CD4-positive, alpha-beta T cell treated with Interleukin-10 for 1 hour (primary cell): Measurements from ENCODE around the gene MYO1H.

ENCODE experiments used
- DNase-seq: peaks from one replicate; pipeline ENCODE4 v3.0.0-alpha.2; 2020

Gene MYO1H

GRCh38 chr12:109495012-109495411 lies 147.3 kb downstream of the MYO1H start:
- no peak for DNase-seq

GRCh38 chr12:109496306-109496705 lies 148.6 kb downstream of the MYO1H start:
- DNase-seq: no peak

DNA sequence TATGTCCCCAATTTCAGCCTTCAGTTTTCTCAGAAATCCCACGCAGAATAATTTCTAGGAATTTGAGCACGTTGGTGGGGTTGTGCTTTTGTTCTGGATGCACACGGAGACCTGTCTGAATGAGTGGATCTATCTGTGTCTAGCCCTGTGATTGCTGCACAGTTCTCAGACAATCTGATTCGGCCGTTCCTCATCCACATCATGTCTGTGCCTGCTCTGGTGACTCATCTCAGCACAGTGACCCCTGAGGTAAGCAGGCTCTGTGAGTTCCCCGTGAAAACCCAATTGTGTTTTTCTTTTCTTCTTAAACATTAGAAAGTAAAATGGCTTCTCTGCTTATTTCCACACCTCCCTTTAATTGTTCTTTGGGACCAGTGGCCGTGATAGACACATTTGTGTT lies 150.0 kb downstream of the MYO1H start:
- no peak for DNase-seq
